NCI-H1930 (cell line): Measurements from ENCODE around the gene STAU1.
"Not testable (repeated sequence)": the region's sequence is repeated elsewhere in the genome, so short reads cannot be mapped to it uniquely, and the experiment has no call there.

ENCODE experiments used
- DNase-seq, 2 experiments: peaks; one replicate each; lab custom pipeline; 2025; lab: John Stamatoyannopoulos, UW

STAU1 gene

GRCh38 chr20:49118307-49118706 is 69.8 kb downstream of the STAU1 start:
- DNase-seq: no peak

DNA sequence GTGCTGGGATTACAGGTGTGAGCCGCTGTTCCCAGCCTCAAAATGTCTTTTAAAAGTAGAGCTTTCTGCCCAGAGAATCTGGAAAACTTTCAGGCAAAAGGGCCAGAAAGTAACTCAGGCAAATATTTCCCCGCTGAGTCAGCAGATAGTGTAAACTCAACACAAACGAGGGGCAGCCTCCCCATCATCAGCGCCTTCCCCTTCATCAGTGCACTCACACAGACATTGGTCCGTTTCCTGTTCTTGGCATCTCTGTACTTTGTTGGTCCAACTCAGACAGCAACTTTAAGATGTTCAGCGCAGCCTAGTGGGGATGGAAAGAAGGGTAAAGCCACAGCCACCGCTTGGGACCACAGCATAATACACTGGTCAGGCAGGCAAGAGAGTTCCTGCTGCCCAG is 72.6 kb downstream of the STAU1 start:
- DNase-seq: no peak

DNA sequence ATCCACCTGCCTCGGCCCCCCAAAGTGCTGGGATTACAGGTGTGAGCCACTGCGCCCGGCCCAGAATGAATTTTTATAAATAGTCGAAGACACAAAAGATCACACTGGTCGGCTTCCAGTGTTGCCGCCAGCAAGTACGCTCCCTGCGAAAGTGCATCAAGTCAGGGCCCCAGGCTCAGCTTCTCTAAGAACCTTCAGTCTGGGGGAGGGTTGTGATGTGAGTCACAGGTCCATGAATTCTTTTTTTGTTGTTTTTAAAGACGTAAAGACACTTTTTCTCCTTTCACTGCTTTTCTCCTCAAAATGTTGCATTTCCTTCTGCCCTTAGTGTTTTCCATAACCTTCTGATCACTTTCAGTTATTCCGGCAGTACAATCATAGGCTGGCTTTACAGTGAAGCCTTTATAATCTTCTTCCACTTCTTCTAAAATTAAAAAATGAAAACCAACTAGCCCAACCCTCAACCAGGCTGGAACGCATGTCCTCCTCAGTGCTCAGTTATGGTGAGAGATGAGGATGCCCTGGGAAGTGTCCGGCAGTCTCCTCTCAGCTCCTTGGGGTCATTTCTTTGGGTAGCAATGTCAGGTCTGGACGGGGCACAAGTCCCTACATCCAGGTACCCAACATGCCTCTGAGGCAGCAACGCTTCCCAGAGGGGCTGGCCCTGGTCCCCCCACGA is 75.4 kb downstream of the STAU1 start:
- DNase-seq: no peak

DNA sequence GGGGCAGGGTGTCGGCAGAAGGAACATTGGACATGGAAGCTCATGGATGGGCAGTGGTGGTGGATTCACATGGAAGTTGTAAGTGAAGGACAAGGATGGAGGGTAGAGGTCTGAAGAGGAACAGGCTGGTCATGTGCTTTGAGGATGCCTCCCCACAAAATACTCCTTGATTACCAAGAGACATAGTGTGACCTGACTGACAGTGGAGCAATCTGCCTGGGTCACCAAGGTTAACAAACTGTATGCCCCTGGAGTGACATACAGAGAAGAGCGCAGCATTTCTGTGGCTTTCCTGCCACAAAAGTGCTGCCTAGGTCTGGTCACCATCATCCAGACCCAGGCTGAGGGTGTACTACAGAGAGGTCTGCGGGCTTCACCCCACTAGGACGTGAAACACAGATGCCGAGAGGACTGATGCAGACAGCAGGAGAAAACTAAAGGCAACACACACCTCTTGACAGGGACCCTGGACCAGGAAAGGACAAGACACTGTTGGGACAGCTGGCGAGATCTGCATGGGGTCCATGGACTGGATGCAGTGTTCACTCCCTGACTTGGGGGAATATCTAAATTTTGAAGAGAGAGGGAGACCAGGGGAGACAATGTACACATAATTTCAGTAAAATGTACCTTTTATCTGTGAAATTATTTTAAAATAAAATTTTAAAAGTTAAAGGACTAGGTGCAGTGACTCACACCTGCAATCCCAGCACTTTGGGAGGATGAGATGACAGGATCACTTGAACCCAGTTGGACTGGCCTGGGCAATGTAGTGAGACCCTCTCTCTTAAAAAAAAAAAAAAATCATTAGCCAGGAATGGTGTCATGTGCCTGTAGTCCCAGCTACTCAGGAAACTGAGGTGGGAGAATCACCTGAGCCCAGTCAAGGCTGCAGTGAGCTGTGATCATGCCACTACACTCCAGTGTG is 77.1 kb downstream of the STAU1 start:
- no peak for DNase-seq

- DNase-seq: no peak
These were observed 81.8 kb downstream of the STAU1 start for GRCh38 chr20:49106328-49106727.

DNA sequence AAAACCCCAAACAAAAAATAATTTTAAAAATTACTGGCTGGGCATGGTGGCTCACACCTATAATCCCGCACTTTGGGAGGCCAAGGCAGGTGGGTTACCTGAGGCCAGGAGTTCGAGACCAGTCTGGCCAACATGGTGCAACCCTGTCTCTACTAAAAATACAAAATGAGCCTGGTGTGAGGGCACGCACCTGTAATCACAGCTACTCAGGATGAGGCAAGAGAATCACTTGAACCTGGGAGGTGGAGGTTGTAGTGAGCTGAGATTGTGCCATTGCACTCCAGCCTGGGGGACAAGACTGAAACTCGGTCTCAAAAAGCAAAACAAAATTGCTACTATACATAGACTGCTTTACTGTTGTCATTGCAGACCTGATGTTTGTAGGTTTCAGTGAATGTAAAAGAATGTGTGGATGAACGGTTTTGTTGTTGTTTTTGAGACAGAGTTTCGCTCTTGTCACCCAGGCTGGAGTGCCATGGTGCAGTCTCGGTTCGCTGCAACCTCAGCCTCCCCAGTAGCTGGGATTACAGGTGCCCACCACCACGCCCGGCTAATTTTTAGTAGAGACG is 83.1 kb downstream of the STAU1 start:
- not testable (repeated sequence) for DNase-seq

DNA sequence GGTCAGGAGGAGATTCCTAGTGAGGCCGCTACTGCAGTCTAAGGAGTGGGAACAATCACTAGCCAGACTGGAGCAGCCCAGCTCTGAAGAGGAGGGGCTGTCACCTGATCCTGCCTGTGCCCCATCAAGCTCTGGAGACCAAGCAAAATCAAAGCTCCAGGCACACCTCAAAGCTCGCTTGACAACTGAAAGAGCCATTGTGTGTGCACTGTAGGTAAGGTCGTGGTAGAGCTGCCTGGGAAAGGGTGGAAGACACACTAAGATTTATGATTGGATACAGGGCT is 83.8 kb downstream of the STAU1 start:
- DNase-seq: no peak

DNA sequence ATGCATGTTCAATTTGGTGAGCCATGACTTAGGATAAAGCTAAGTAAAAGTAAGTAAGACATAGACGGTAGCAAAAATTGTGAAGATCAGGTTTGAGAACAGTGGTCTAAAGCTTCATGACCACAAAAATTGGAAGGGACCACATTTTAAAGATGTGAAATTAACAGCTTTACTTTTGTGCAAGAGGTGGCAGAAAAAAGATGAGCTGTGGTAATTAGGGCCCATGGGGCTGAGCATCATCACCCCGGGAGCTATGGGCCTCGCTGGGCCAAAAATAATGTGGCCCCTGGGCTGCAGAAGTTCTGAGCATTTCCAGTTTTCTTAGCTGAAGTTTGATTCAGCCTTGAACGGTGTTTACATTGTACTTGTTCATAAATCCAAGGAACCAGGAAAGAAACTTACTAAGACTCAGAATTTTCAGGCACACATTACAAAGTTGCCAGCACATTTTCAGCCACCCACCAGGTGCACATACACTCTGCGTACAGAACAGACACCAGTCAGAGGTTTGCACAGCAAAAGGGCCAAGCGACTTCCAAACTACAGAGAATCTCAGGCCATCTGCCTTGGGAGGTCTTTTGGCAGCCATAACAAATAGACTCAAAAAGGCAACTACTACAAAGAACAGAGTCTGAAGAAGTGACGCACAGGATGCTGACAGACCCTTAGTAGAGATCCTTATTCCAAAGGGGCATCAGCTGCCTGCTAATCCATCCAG is 84.3 kb downstream of the STAU1 start:
- no peak for DNase-seq

DNA sequence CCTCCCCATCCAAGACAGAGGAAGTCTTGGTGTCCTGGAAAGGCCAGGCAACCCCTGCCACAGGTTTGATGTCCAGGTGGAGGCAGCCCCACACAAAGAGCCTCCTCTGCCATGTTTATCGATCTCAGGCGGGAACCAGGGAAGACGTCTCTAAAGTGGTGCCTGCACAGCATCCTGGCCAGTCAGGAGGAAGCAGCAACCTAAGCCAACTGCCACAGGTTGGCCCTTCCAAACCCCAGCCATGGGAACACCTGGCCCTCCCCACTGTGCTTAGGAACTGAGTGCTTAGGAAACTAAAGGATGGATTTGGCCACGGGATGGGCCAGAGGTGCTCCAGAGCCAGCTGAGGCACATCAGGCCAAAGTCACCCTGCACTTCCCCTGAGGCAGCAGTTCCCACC is 85.1 kb downstream of the STAU1 start:
- no peak for DNase-seq

GRCh38 chr20:49100972-49101371 is 87.2 kb downstream of the STAU1 start:
- DNase-seq: no peak

- DNase-seq: not testable (repeated sequence)
These were observed 87.8 kb downstream of the STAU1 start for GRCh38 chr20:49100292-49100691.

- no peak for DNase-seq
These were observed 89.1 kb downstream of the STAU1 start for GRCh38 chr20:49099011-49099410.

DNA sequence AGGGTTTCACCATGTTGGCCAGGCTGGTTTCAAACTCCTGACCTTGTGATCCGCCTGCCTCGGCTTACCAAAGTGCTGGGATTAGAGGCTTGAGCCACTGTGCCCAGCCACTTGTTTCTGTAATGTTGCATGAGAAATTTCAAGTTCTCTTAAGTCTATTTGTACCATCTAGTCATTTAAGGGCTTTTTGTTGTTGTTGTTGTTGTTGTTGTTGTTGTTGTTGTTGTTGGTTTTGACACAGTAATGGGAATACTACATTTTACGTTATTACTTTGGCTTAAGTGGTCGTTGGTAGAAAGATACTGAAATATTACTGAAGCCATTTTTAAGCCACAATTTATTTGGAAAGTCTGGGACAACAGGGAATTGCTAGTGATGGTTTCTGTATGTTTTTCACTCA is 90.0 kb downstream of the STAU1 start:
- no peak for DNase-seq

GRCh38 chr20:49097159-49097558 is 91.0 kb downstream of the STAU1 start:
- no peak for DNase-seq

- DNase-seq: no peak
These were observed 91.9 kb downstream of the STAU1 start for GRCh38 chr20:49096203-49096730.

- DNase-seq: no peak
These were observed 96.4 kb downstream of the STAU1 start for GRCh38 chr20:49091762-49092161.

DNA sequence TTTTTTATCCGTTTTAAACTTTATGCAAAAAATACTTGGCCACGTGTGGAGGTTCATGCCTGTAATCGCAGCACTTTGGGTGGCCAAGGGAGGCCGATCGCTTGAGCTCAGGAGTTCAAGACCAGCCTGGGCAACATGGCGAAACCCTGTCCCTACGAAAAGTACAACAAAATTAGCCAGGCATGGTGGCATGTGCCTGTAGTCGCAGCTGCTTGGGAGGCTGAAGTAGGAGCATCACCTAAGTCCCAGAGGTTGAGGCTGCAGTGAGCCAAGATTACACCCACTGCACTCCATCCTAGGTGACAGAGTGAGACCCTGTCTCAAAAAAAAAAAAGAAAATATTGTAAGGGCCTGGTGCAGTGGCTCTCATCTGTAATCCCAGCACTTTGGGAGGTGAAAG is 97.0 kb downstream of the STAU1 start:
- DNase-seq: no peak

DNA sequence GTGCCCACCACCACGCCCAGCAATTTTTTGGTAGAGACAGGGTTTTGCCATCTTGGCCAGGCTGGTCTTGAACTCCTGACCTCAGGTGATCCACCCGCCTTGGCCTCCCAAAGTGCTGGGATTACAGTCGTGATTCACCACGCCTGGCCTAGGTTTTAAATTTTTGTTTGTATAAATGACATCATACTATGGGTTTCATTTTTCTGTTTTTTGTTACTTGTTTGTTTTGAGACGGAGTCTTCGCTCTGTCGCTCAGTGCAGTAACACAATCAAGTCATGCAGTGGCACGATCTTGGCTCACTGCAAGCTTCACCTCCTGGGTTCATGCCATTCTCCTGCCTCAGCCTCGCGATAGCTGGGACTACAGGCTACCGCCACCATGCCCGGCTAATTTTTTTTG is 105.8 kb downstream of the STAU1 start:
- DNase-seq: not testable (repeated sequence)

- DNase-seq: no peak
These were observed 109.8 kb downstream of the STAU1 start for GRCh38 chr20:49078310-49078709.

- no peak for DNase-seq
These were observed 113.6 kb downstream of the STAU1 start for GRCh38 chr20:49074521-49074920.
